MCF 10A (cell line): ENCODE measurements around the gene MAP7D1. TPM values are rescaled to one million over a fixed set of nuclear protein-coding genes. Genes with fewer than 3 reads are reported as not detected.

Experiments used
- BruUV-seq: library from RNA; stranded (reverse); fragments of 400-500 nt; replicated peaks from 2 replicates; lab custom pipeline; 2021; lab: Mats Ljungman, UMichigan
- CTCF ChIA-PET: fragments of 300-600 bp; sonication (Branson Sonifier 250); formaldehyde crosslinking; extraction: SDS; loops from one replicate; lab custom pipeline; 2021; ENCODE audit warnings: antibody characterized with exemption, inconsistent platforms; lab: Yijun Ruan, JAX
- POLR2A ChIA-PET: fragments of 300-600, 350-650 bp; sonication (Branson Sonifier 250); formaldehyde crosslinking; extraction: SDS; loops from one replicate; lab custom pipeline; 2020; ENCODE audit warnings: antibody characterized with exemption, inconsistent platforms; lab: Yijun Ruan, JAX
- DNase-seq: peaks from one replicate; pipeline ENCODE4 v3.0.0-alpha.2; 2018; ENCODE audit not compliant: unreplicated experiment
- H3K27ac Mint-ChIP-seq: one replicate; pipeline ENCODE4 v1.8.0; 2022; ENCODE audit warnings: mild to moderate bottlenecking, low read depth, mixed read lengths; ENCODE audit not compliant: unreplicated experiment
- H3K27me3 Mint-ChIP-seq: one replicate; pipeline ENCODE4 v1.8.0; 2022; ENCODE audit warnings: mixed read lengths; ENCODE audit not compliant: insufficient read depth, unreplicated experiment
- H3K36me3 Mint-ChIP-seq: one replicate; pipeline ENCODE4 v1.8.0; 2022; ENCODE audit warnings: mild to moderate bottlenecking, moderate library complexity, mixed read lengths; ENCODE audit not compliant: insufficient read depth, unreplicated experiment
- H3K4me1 Mint-ChIP-seq: one replicate; pipeline ENCODE4 v1.8.0; 2022; ENCODE audit warnings: mixed read lengths; ENCODE audit not compliant: insufficient read depth, unreplicated experiment
- H3K4me3 Mint-ChIP-seq: one replicate; pipeline ENCODE4 v1.8.0; 2022; ENCODE audit warnings: mild to moderate bottlenecking, moderate library complexity, mixed read lengths; ENCODE audit not compliant: unreplicated experiment
- H3K9me3 Mint-ChIP-seq: one replicate; pipeline ENCODE4 v1.8.0; 2022; ENCODE audit warnings: mixed read lengths; ENCODE audit not compliant: unreplicated experiment
- CTCF ChIP-seq: fragments of 200-600 bp; IDR thresholded peaks from one replicate; pipeline ENCODE4 v1.8.0; 2022; ENCODE audit warnings: antibody characterized with exemption, mild to moderate bottlenecking; ENCODE audit not compliant: unreplicated experiment
- intact Hi-C: fragments of 100-400 bp; cut with micrococcal nuclease; formaldehyde crosslinking; loops from 2 replicates; pipeline ENCODE4 v1.14.1; 2022
- total RNA-seq: library from RNA; stranded (reverse); gene quantifications from 2 replicates; pipeline ENCODE4 v1.2.3, GENCODE V29; 2022

MAP7D1 gene
- total RNA-seq, 1 experiment from 2014 or later, result 170 TPM

- Mint-ChIP-seq H3K4me1 (peaks cover 29% of the 10 kb centered on the region), H3K9me3 (no peaks in the 10 kb centered on the region), H3K36me3 (peaks cover 14% of the 10 kb centered on the region), H3K4me3 (no peak overlapping the region), H3K27me3 (no peaks in the 10 kb centered on the region), H3K27ac (no peak overlapping the region)
- no TSS peak for BruUV-seq
- no peak for DNase-seq
- CTCF ChIA-PET, result interaction anchor here (1.4 to 7.8 kb wide), 2 partner anchors 33 to 72 kb away, joined by 6 to 194 read pairs; no protein-coding TSS in a partner anchor
- intact Hi-C loops, result no loop called here
- TF ChIP-seq CTCF, result no peak
- POLR2A ChIA-PET, result no interaction called here
Observed at GRCh38 chr1:36153476-36153875, 2.5 kb upstream of the MAP7D1 start.

GRCh38 chr1:36154335-36154734, 1.6 kb upstream of the MAP7D1 start:
- peaks cover 9% of the 10 kb centered on the region for H3K36me3 Mint-ChIP-seq
- H3K27me3 Mint-ChIP-seq, result no peaks in the 10 kb centered on the region
- ChIA-PET CTCF (interaction anchor here (7.8 kb wide), 1 partner anchor 32 kb away, joined by 194 read pairs; no protein-coding TSS in a partner anchor), POLR2A (interaction anchor here (0.5 to 3.3 kb wide), 5 partner anchors 70 to 231 kb away, joined by 3 to 24 read pairs (median 7); partner anchors contain the start of gene THRAP3)
- no peak for DNase-seq
- TF ChIP-seq CTCF, result no peak
- peaks cover 34% of the 10 kb centered on the region for H3K4me1 Mint-ChIP-seq
- H3K27ac Mint-ChIP-seq, result no peak overlapping the region
- intact Hi-C loops, result no loop called here
- H3K4me3 Mint-ChIP-seq, result peak overlapping the region; percentile 86
- no peaks in the 10 kb centered on the region for H3K9me3 Mint-ChIP-seq
- BruUV-seq, result no TSS peak

GRCh38 chr1:36154765-36155407, 1.1 kb upstream of the MAP7D1 start:
- H3K27me3 Mint-ChIP-seq, result no peaks in the 10 kb centered on the region
- intact Hi-C loops, result no loop called here
- no peak overlapping the region for H3K27ac Mint-ChIP-seq
- ChIA-PET CTCF (interaction anchor here (7.8 kb wide), 1 partner anchor 31 kb away, joined by 194 read pairs; no protein-coding TSS in a partner anchor), POLR2A (interaction anchor here (0.6 to 3.3 kb wide), 5 partner anchors 69 to 230 kb away, joined by 3 to 24 read pairs (median 7); partner anchors contain the start of gene THRAP3)
- peaks cover 7% of the 10 kb centered on the region for H3K36me3 Mint-ChIP-seq
- no peak for DNase-seq
- no TSS peak for BruUV-seq
- peak overlapping the region; percentile 86 for H3K4me3 Mint-ChIP-seq
- no peaks in the 10 kb centered on the region for H3K9me3 Mint-ChIP-seq
- no peak for TF ChIP-seq CTCF
- H3K4me1 Mint-ChIP-seq, result peaks cover 36% of the 10 kb centered on the region

GRCh38 chr1:36156329-36157114, 562 bp downstream of the MAP7D1 start:
- intact Hi-C loops, result no loop called here
- TF ChIP-seq CTCF, result no peak
- ChIA-PET CTCF (interaction anchor here (0.8 to 1.9 kb wide), 3 partner anchors 31 to 129 kb away, joined by 3 to 5 read pairs (median 3); no protein-coding TSS in a partner anchor), POLR2A (interaction anchor here (0.8 to 3.3 kb wide), 11 partner anchors 10 to 1652 kb away, joined by 3 to 24 read pairs (median 4); partner anchors contain the start of gene THRAP3)
- BruUV-seq, result TSS peak; percentile 61
- Mint-ChIP-seq H3K27ac (peak overlapping the region; percentile 87), H3K4me1 (peaks cover 40% of the 10 kb centered on the region), H3K27me3 (no peaks in the 10 kb centered on the region), H3K36me3 (peaks cover 7% of the 10 kb centered on the region), H3K9me3 (no peaks in the 10 kb centered on the region), H3K4me3 (peak overlapping the region; percentile 86)
- DNase-seq, result peak; percentile 56
